CD4-positive, CD25-positive, alpha-beta regulatory T cell (primary cell): ENCODE measurements around the gene MAP4K5. TPM values are rescaled to one million over a fixed set of nuclear protein-coding genes. Genes with fewer than 3 reads are reported as not detected.

Experiments used
- ATAC-seq, 2 donors: fragments of 150-1000 bp; cut with Tn5 transposase; one replicate each; pipeline ENCODE4 v1.10.0; 2021; ENCODE audit warnings: low read depth in 2 of 2, moderate number of reproducible peaks in 2 of 2, moderate library complexity in 1 of 2
- DNase-seq, 3 donors: peaks; one replicate each; pipeline versions ENCODE4 v3.0.0 to v3.0.0-alpha.2; 2012 to 2022; ENCODE audit warnings: mixed read lengths in 1 of 3
- H3K27ac ChIP-seq: one replicate; pipeline ENCODE4 v1.7.0; 2013; ENCODE audit warnings: mild to moderate bottlenecking, low read length; ENCODE audit not compliant: insufficient read depth, poor library complexity, severe bottlenecking
- H3K27me3 ChIP-seq: one replicate; pipeline ENCODE4 v1.7.0; 2013; ENCODE audit warnings: low read length; ENCODE audit not compliant: control insufficient read depth, insufficient read depth
- H3K36me3 ChIP-seq: one replicate; pipeline ENCODE4 v1.7.0; 2013; ENCODE audit warnings: mild to moderate bottlenecking, low read length, moderate library complexity; ENCODE audit not compliant: control insufficient read depth, insufficient read depth
- H3K4me1 ChIP-seq: 2 replicates; pipeline ENCODE4 v1.7.0; 2013; ENCODE audit warnings: mild to moderate bottlenecking, low read length; ENCODE audit not compliant: insufficient read depth, control insufficient read depth, poor library complexity, severe bottlenecking
- H3K4me3 ChIP-seq: one replicate; pipeline ENCODE4 v1.7.0; 2013; ENCODE audit warnings: low read depth, mild to moderate bottlenecking, low read length, moderate library complexity
- H3K9me3 ChIP-seq, 2 experiments: 1 replicate in 1 of 2; 2 replicates in 1 of 2; pipeline ENCODE4 v1.7.0; 2013; ENCODE audit warnings: low read length in 2 of 2, mild to moderate bottlenecking in 1 of 2, moderate library complexity in 1 of 2; ENCODE audit not compliant: control insufficient read depth in 2 of 2
- H3K27ac Mint-ChIP-seq, 3 donors: one replicate each; pipeline ENCODE4 v1.8.0; 2020 to 2022; ENCODE audit warnings: mild to moderate bottlenecking in 3 of 3, mixed read lengths in 3 of 3, moderate library complexity in 2 of 3
- H3K27me3 Mint-ChIP-seq: one replicate; pipeline ENCODE4 v1.8.0; 2022; ENCODE audit warnings: mild to moderate bottlenecking, mixed read lengths
- H3K36me3 Mint-ChIP-seq: one replicate; pipeline ENCODE4 v1.8.0; 2020; ENCODE audit warnings: mixed read lengths
- H3K4me1 Mint-ChIP-seq, 4 donors: one replicate each; pipeline ENCODE4 v1.8.0; 2020 to 2022; ENCODE audit warnings: mixed read lengths in 4 of 4, mild to moderate bottlenecking in 1 of 4
- H3K4me3 Mint-ChIP-seq, 4 donors: one replicate each; pipeline ENCODE4 v1.8.0; 2020 to 2022; ENCODE audit warnings: mild to moderate bottlenecking in 4 of 4, mixed read lengths in 4 of 4, moderate library complexity in 3 of 4
- H3K9me3 Mint-ChIP-seq, 7 donors: one replicate each; pipeline ENCODE4 v1.8.0; 2020 to 2022; ENCODE audit warnings: mixed read lengths in 7 of 7, mild to moderate bottlenecking in 3 of 7, moderate library complexity in 2 of 7
- polyA plus RNA-seq, 4 donors: library from polyadenylated mRNA; unstranded; fragments of 300-500 nt; fragmentation: Illumina TruSeq; gene quantifications; one replicate each; pipeline ENCODE4 v1.2.3, GENCODE V29; 2021
- total RNA-seq: library from RNA; stranded (reverse); gene quantifications from one replicate; pipeline ENCODE4 v1.2.3, GENCODE V29; 2022

The MAP4K5 gene
- total RNA-seq, result 45.4 TPM
- polyA plus RNA-seq, result 10 to 100 TPM; 13.2 to 23.0 (median 20.0) TPM

DNA sequence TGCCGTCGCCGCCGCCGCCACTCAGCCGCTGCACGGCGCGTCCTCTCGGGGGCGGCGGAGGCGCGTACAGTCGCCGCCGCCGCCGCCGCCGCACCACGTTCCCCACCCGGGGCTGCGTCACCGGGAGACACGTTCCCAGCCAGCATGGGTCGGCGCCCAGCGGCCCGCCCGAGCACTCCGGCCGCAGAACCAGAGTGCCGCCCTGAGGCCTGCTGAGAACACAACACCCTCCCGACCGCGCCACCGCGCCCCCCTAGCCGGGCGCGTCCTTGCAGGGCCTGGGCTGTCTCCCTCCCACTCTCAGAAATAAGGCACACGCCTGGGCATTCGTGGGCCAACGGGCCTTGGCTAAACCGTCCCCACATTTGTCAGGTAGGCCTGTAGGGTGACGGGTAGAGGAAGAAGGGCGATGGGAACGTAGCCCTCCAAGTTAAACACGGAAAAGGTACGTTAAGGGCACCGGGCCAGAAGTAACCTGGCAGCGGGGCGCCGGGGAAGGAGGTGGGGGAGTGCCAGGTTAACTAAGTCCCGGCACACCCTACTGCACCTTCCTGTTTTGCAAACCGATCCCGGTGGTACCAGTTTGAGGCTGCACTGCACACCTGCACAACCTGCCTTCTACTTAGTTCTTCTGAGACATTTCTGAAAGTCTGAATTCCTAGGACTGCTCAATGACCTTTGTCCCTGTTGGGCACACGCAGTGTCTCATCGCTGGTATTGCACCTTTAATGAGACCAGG is at the start of gene MAP4K5:
Gene MAP4K5, minus strand, starts transcription at position 68 of the 739 bp plus-strand sequence. CDS start 520 bp downstream, outside the sequence.
- peaks cover 22 to 56% (median 46%) of the 10 kb centered on the region in 4 donors for H3K4me1 Mint-ChIP-seq
- H3K4me3 Mint-ChIP-seq, result peak within 1 kb of the TSS; percentile 91 to 99 (median 92)
- peak; percentile 82 to 93 (median 88) for DNase-seq

DNA sequence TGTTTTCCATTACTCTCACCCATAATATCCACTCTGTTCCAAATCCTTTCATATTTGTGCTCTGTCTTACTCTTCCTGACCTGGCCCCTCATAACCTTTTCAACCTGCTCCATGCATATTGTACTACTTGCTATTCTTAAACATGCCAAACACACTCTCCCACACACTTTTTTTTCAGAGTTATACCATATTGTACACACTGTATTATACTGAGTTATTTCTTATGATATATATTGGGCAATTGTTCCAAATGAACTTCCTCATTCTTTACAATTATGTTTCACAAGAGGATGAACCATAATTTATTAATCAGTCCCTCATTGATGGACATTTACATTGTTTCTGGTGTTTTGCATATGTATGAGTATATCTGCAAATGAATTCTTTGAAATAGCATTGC is 46.1 kb upstream of the MAP4K5 start:
- Histone ChIP-seq H3K27me3 (peaks cover 20% of the 10 kb centered on the region), H3K9me3 (no peaks in the 10 kb centered on the region), H3K36me3 (no peaks in the 10 kb centered on the region), H3K4me1 (no peaks in the 10 kb centered on the region), H3K27ac (no peak overlapping the region), H3K4me3 (no peak overlapping the region)
- Mint-ChIP-seq H3K4me3 (no peak overlapping the region), H3K27me3 (peaks cover 49% of the 10 kb centered on the region), H3K36me3 (no peaks in the 10 kb centered on the region), H3K9me3 (peaks cover 0 to 7% (median 0%) of the 10 kb centered on the region in 7 donors), H3K4me1 (no peaks in the 10 kb centered on the region), H3K27ac (no peak overlapping the region)
- ATAC-seq (no peak), DNase-seq (no peak)

More for the DNA sequence above, at the start of gene MAP4K5:
- Histone ChIP-seq H3K4me1 (peaks cover 36% of the 10 kb centered on the region), H3K9me3 (no peaks in the 10 kb centered on the region), H3K4me3 (peak within 1 kb of the TSS; percentile 94), H3K27ac (peak within 1 kb of the TSS; percentile 60), H3K36me3 (no peaks in the 10 kb centered on the region), H3K27me3 (no peaks in the 10 kb centered on the region)
- peak; percentile 96 to 97 for ATAC-seq
- Mint-ChIP-seq H3K9me3 (no peaks in the 10 kb centered on the region), H3K27ac (peak within 1 kb of the TSS; percentile 92 to 95 (median 94)), H3K27me3 (peaks cover 4% of the 10 kb centered on the region), H3K36me3 (peaks cover 14% of the 10 kb centered on the region)

DNA sequence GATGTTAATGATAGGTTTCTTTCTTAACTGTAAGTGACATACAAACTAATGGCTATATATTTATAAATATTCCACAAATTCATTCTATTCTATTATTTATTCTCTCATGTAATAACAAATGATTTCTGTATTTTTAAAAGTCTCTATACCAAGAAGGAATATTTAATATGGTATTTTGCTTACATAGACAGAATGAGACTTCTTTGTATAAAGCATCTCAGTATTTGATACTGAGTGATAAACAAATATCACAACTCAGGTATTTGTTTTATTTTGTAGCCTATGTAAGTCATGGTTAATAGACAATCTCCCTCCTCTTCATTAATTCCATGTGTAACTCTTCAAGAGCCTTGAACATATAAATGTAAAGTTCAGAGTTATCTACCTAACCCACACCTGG is 45.6 kb upstream of the MAP4K5 start:
- no peak overlapping the region for H3K4me3 ChIP-seq
- Mint-ChIP-seq H3K27ac (no peak overlapping the region), H3K36me3 (no peaks in the 10 kb centered on the region), H3K27me3 (peaks cover 45% of the 10 kb centered on the region), H3K9me3 (peaks cover 0 to 7% (median 0%) of the 10 kb centered on the region in 7 donors), H3K4me1 (no peaks in the 10 kb centered on the region), H3K4me3 (no peak overlapping the region)
- no peaks in the 10 kb centered on the region for H3K36me3 ChIP-seq
- DNase-seq, result no peak
- no peaks in the 10 kb centered on the region for H3K4me1 ChIP-seq
- no peak for ATAC-seq
- H3K27me3 ChIP-seq, result peaks cover 20% of the 10 kb centered on the region
- no peak overlapping the region for H3K27ac ChIP-seq
- no peaks in the 10 kb centered on the region for H3K9me3 ChIP-seq

- H3K27ac Mint-ChIP-seq, result no peak overlapping the region
- peaks cover 0 to 11% (median 4%) of the 10 kb centered on the region in 7 donors for H3K9me3 Mint-ChIP-seq
- DNase-seq (no peak), ATAC-seq (no peak)
- H3K36me3 Mint-ChIP-seq, result no peaks in the 10 kb centered on the region
- H3K4me1 ChIP-seq, result no peaks in the 10 kb centered on the region
- H3K9me3 ChIP-seq, result peaks cover 4 to 9% of the 10 kb centered on the region in 2 experiments
- H3K4me3 Mint-ChIP-seq, result no peak overlapping the region
- no peak overlapping the region for H3K4me3 ChIP-seq
- peaks cover 20% of the 10 kb centered on the region for H3K27me3 ChIP-seq
- no peak overlapping the region for H3K27ac ChIP-seq
- H3K36me3 ChIP-seq, result no peaks in the 10 kb centered on the region
- H3K27me3 Mint-ChIP-seq, result peaks cover 39% of the 10 kb centered on the region
- H3K4me1 Mint-ChIP-seq, result no peaks in the 10 kb centered on the region
Observed at GRCh38 chr14:50575769-50576168, 43.4 kb upstream of the MAP4K5 start.

DNA sequence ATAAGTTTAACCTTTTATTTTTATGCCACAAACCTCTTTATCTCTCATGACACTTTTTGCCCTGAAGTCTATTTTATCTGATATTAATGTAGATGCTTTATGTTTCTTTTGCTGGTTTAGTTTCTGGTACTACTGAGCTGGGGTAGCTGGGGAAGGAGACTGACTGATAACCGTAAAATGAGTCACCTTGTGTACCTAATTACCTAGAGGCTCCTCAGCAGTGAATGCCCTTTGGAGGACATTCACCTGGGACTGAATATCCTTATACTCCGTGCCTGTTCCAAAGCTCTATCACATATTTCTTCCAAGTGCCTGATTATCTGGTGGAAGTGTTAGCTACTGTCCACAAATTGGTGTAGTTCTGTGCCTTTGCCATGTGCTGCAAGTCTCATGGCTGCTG is 41.5 kb upstream of the MAP4K5 start:
- peaks cover 17% of the 10 kb centered on the region for H3K27me3 ChIP-seq
- no peaks in the 10 kb centered on the region for H3K4me1 Mint-ChIP-seq
- no peak overlapping the region for H3K4me3 Mint-ChIP-seq
- peaks cover 23 to 24% of the 10 kb centered on the region in 2 experiments for H3K9me3 ChIP-seq
- no peak overlapping the region for H3K4me3 ChIP-seq
- ATAC-seq (no peak), DNase-seq (no peak)
- peaks cover 0 to 27% (median 11%) of the 10 kb centered on the region in 7 donors for H3K9me3 Mint-ChIP-seq
- peaks cover 4% of the 10 kb centered on the region for H3K36me3 Mint-ChIP-seq
- H3K4me1 ChIP-seq, result no peaks in the 10 kb centered on the region
- peaks cover 28% of the 10 kb centered on the region for H3K27me3 Mint-ChIP-seq
- H3K27ac ChIP-seq, result no peak overlapping the region
- no peaks in the 10 kb centered on the region for H3K36me3 ChIP-seq
- no peak overlapping the region for H3K27ac Mint-ChIP-seq

DNA sequence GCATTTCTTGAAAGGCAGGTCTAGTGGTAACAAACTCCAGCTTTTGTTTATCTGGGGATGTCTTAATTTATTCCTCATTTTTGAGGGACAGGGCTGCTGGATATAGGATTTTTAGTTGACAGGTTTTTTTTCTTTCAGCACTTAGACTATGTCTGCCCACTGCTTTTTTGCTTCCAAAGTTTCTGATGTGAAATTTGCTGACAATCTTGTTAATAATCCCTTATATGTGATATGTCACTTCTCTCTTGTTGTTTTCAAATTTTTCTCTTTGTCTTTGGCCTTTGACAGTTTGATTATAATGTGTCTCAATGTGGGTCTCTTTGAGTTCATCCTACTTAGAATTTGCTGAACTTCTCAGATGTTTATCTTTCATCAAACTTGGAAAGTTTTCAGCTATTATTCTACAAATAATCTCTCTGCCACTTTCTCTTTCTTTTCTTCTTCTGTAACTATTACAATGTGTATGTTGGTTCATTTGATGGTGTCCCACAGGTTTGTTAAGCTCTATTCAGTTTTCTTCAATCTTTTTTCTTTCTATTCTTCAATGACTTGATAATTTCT is 37.4 kb upstream of the MAP4K5 start:
- ATAC-seq, result no peak
- DNase-seq, result no peak
- Mint-ChIP-seq H3K36me3 (peaks cover 4% of the 10 kb centered on the region), H3K4me3 (no peak overlapping the region), H3K27ac (no peak overlapping the region), H3K27me3 (peaks cover 37% of the 10 kb centered on the region), H3K4me1 (peaks cover 0 to 2% (median 0%) of the 10 kb centered on the region in 4 donors), H3K9me3 (peaks cover 3 to 33% (median 13%) of the 10 kb centered on the region in 7 donors)
- no peaks in the 10 kb centered on the region for H3K36me3 ChIP-seq
- H3K4me1 ChIP-seq, result no peaks in the 10 kb centered on the region
- peaks cover 5% of the 10 kb centered on the region for H3K27me3 ChIP-seq
- no peak overlapping the region for H3K4me3 ChIP-seq
- peaks cover 25 to 28% of the 10 kb centered on the region in 2 experiments for H3K9me3 ChIP-seq
- no peak overlapping the region for H3K27ac ChIP-seq

- Histone ChIP-seq H3K4me3 (no peak overlapping the region), H3K4me1 (peaks cover 16% of the 10 kb centered on the region), H3K36me3 (no peaks in the 10 kb centered on the region), H3K9me3 (no peaks in the 10 kb centered on the region), H3K27ac (no peak overlapping the region), H3K27me3 (peaks cover 35% of the 10 kb centered on the region)
- Mint-ChIP-seq H3K9me3 (no peaks in the 10 kb centered on the region), H3K36me3 (no peaks in the 10 kb centered on the region), H3K4me1 (peaks cover 5 to 13% (median 6%) of the 10 kb centered on the region in 4 donors), H3K4me3 (peak overlapping the region in 1 of 4 donors; percentile 9), H3K27ac (no peak overlapping the region), H3K27me3 (peaks cover 79% of the 10 kb centered on the region)
- ATAC-seq, result no peak
- no peak for DNase-seq
Observed at GRCh38 chr14:50562841-50563240, 30.5 kb upstream of the MAP4K5 start.
